Measurements from ENCODE around the gene TGFB3.

DNA sequence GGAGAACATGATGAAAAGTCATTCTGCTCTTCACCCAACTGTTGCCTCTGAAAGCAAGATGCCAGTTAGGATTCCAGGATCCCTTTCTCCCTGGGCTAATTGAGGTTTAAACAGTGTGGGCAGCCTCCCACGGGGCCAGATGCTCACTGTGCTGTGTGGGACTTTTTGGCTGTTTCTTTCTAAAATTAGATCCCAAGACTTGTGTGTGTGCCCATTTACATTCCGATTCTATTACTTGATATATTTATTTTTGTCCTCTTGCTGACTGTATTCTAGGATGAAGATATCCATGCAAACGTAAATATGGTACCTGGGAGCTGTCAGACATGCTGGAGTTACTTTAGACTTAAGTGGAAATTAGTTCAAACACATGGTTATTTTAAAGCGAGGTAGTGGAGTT is 10.0 kb upstream of the TGFB3 start:
- TF ChIP-seq, protein P1, sequence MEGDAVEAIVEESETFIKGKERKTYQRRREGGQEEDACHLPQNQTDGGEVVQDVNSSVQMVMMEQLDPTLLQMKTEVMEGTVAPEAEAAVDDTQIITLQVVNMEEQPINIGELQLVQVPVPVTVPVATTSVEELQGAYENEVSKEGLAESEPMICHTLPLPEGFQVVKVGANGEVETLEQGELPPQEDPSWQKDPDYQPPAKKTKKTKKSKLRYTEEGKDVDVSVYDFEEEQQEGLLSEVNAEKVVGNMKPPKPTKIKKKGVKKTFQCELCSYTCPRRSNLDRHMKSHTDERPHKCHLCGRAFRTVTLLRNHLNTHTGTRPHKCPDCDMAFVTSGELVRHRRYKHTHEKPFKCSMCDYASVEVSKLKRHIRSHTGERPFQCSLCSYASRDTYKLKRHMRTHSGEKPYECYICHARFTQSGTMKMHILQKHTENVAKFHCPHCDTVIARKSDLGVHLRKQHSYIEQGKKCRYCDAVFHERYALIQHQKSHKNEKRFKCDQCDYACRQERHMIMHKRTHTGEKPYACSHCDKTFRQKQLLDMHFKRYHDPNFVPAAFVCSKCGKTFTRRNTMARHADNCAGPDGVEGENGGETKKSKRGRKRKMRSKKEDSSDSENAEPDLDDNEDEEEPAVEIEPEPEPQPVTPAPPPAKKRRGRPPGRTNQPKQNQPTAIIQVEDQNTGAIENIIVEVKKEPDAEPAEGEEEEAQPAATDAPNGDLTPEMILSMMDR (IDR thresholded peaks at IDR 0.05): no peak
- no peak for TF ChIP-seq EZH2phosphoT487 (IDR thresholded peaks at IDR 0.05)
- TF ChIP-seq EZH2 (IDR thresholded peaks at IDR 0.05): no peak

Data from neural progenitor cell (in vitro differentiated cells).